KOPT-K1 (cell line): ENCODE measurements around the gene CXCL8.

Experiments used
- H3K27ac ChIP-seq: fragments of 200-600 bp; sonication (generic); 2 replicates; pipeline ENCODE4 v1.5.1; 2016; ENCODE audit warnings: antibody characterized with exemption, mild to moderate bottlenecking, low read depth, low read length; ENCODE audit not compliant: poor library complexity, severe bottlenecking
- H3K36me3 ChIP-seq: fragments of 200-600 bp; sonication (generic); 2 replicates; pipeline ENCODE4 v1.5.1; 2017; ENCODE audit warnings: antibody characterized with exemption, mild to moderate bottlenecking, low read length, moderate library complexity; ENCODE audit not compliant: insufficient read depth
- H3K9me3 ChIP-seq: fragments of 200-600 bp; sonication (generic); 2 replicates; pipeline ENCODE4 v1.5.1; 2017; ENCODE audit warnings: antibody characterized with exemption, low read length, mild to moderate bottlenecking; ENCODE audit not compliant: insufficient read depth, poor library complexity, severe bottlenecking

Gene CXCL8

GRCh38 chr4:73728091-73728741 is 12.2 kb upstream of the CXCL8 start:
- H3K36me3 ChIP-seq = no peaks in the 10 kb centered on the region
- H3K27ac ChIP-seq = no peak overlapping the region
- H3K9me3 ChIP-seq = no peaks in the 10 kb centered on the region

GRCh38 chr4:73729534-73730165 is 10.7 kb upstream of the CXCL8 start:
- Histone ChIP-seq H3K9me3 (no peaks in the 10 kb centered on the region), H3K36me3 (no peaks in the 10 kb centered on the region), H3K27ac (no peak overlapping the region)

- H3K9me3 ChIP-seq = no peaks in the 10 kb centered on the region
- no peak overlapping the region for H3K27ac ChIP-seq
- H3K36me3 ChIP-seq = no peaks in the 10 kb centered on the region
Measured at GRCh38 chr4:73730292-73730691, 10.1 kb upstream of the CXCL8 start.

GRCh38 chr4:73730867-73731266 is 9.5 kb upstream of the CXCL8 start:
- H3K36me3 ChIP-seq = no peaks in the 10 kb centered on the region
- H3K27ac ChIP-seq = no peak overlapping the region
- no peaks in the 10 kb centered on the region for H3K9me3 ChIP-seq

- H3K9me3 ChIP-seq = no peaks in the 10 kb centered on the region
- H3K36me3 ChIP-seq = no peaks in the 10 kb centered on the region
- H3K27ac ChIP-seq = no peak overlapping the region
Measured at GRCh38 chr4:73731968-73732610, 8.3 kb upstream of the CXCL8 start.

- H3K9me3 ChIP-seq = no peaks in the 10 kb centered on the region
- H3K27ac ChIP-seq = no peak overlapping the region
- no peaks in the 10 kb centered on the region for H3K36me3 ChIP-seq
Measured at GRCh38 chr4:73732759-73733431, 7.5 kb upstream of the CXCL8 start.

- Histone ChIP-seq H3K27ac (no peak overlapping the region), H3K9me3 (no peaks in the 10 kb centered on the region), H3K36me3 (no peaks in the 10 kb centered on the region)
Measured at GRCh38 chr4:73734530-73735001, 5.8 kb upstream of the CXCL8 start.

GRCh38 chr4:73735231-73735630 is 5.1 kb upstream of the CXCL8 start:
- Histone ChIP-seq H3K36me3 (no peaks in the 10 kb centered on the region), H3K9me3 (no peaks in the 10 kb centered on the region), H3K27ac (no peak overlapping the region)

GRCh38 chr4:73741031-73741749 is 821 bp downstream of the CXCL8 start:
- Histone ChIP-seq H3K27ac (no peak overlapping the region), H3K9me3 (no peaks in the 10 kb centered on the region), H3K36me3 (no peaks in the 10 kb centered on the region)

- H3K9me3 ChIP-seq = no peaks in the 10 kb centered on the region
- H3K27ac ChIP-seq = no peak overlapping the region
- H3K36me3 ChIP-seq = no peaks in the 10 kb centered on the region
Measured at GRCh38 chr4:73741750-73742489, 1.6 kb downstream of the CXCL8 start.

- H3K27ac ChIP-seq = no peak overlapping the region
- H3K9me3 ChIP-seq = no peaks in the 10 kb centered on the region
- no peaks in the 10 kb centered on the region for H3K36me3 ChIP-seq
Measured at GRCh38 chr4:73742490-73743160, 2.3 kb downstream of the CXCL8 start.

- no peak overlapping the region for H3K27ac ChIP-seq
- H3K9me3 ChIP-seq = no peaks in the 10 kb centered on the region
- no peaks in the 10 kb centered on the region for H3K36me3 ChIP-seq
Measured at GRCh38 chr4:73743281-73743680, 2.9 kb downstream of the CXCL8 start.

- no peaks in the 10 kb centered on the region for H3K36me3 ChIP-seq
- no peaks in the 10 kb centered on the region for H3K9me3 ChIP-seq
- H3K27ac ChIP-seq = no peak overlapping the region
Measured at GRCh38 chr4:73743795-73744194, 3.4 kb downstream of the CXCL8 start.

GRCh38 chr4:73744203-73744602 is 3.8 kb downstream of the CXCL8 start:
- Histone ChIP-seq H3K9me3 (no peaks in the 10 kb centered on the region), H3K27ac (no peak overlapping the region), H3K36me3 (no peaks in the 10 kb centered on the region)
